SIG-M5 treated with dmso at 0.1 percent for 504 hours (cell line): ENCODE data around the gene PML.

ENCODE experiments used
- DNase-seq: peaks from one replicate; lab custom pipeline; 2025; ENCODE audit not compliant: unreplicated experiment; lab: John Stamatoyannopoulos, UW

The PML gene

DNA sequence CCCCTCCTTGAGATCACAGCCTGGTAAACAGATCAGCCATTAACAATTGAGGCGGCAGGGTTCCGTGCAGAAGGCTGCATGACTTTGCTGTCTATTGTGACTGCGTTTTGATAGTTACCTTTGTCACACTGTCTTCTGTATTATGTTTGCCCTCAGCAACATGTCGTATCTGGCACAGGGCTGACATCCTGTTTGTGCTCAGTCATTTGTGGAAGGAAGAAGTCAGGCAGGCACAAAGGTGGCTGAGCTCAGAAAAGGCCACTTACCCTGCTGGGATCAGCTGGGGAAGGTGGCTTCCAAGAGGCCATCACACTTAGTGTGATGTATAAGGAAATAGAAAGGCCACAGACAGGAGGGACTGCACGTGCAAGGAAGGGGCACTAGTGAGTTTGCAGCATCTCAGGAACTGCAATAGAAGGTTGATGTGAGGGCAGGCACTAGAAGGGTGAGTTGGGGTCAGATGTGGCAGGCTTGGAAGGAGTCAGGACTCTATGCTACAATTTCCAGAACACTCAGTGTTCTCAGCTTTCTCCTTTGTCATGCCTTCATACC, 13.4 kb downstream of the PML start:
- DNase-seq = no peak

DNA sequence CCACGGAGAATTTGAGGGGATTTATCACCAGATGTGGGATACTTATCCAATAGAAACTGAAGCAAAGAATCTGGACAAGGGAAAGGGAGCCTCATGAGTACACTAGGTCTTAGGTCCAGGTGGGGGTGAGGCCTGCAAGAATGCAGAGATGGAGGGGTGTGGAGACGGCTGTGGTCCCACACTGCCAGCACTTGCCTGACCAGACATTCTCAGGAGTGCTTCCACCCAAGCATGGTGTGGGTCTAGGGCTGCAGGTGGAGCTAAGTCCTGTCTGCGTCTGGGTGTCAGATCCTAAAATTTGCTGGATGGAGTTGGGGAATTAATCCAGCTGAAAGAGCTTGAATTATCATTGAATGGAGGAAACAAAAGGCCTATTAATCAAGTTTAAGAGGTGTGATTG, 14.4 kb downstream of the PML start:
- no peak for DNase-seq

DNA sequence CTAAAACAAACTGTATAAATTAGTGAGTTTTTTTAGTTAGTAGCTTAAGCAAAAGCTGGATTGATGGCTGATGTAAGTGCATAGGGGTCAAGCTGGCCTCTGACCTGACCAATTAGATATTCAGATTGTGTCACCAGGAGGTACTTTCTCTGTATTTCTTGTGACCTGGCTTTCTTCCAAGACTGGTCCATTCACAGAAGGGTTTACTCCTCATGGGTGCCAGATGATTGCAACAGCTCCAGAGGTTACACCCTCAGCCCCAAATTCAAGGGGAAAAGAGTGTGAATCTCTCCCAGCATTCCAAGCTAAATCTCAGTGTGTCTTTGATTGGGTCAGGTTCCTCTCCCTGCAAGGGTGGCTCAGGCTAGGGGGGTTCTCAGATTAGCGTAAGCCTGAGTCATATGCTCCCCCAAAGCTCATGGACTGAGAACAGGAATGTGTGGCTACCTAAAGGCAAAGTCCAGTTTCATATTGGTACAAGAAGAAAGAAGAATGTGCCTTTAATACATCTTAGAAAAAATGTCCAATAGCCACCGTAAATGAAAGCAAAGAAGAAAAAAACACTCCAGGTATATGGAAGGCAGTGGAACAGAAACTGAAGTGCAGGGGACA, 16.5 kb downstream of the PML start:
- no peak for DNase-seq

DNA sequence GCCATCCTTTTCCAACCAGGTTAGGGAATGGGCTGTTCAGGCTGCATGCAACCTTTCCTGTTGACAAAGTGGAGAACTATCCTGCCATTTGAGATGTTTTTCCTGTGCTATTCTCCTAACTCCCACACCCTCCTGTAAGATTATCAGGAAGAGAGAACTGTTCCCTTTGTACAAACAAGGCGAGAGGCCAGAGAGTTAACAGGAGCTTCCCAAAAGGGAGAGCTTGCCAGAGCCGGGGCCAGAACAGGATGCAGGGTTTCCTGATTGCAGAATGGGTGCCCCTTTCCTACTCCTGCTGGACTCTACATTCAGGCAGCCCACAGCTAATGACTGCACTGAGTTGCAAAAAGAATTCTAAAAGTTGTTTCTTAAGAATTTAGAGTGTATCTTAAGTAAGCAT, 17.1 kb downstream of the PML start:
- DNase-seq = no peak

DNA sequence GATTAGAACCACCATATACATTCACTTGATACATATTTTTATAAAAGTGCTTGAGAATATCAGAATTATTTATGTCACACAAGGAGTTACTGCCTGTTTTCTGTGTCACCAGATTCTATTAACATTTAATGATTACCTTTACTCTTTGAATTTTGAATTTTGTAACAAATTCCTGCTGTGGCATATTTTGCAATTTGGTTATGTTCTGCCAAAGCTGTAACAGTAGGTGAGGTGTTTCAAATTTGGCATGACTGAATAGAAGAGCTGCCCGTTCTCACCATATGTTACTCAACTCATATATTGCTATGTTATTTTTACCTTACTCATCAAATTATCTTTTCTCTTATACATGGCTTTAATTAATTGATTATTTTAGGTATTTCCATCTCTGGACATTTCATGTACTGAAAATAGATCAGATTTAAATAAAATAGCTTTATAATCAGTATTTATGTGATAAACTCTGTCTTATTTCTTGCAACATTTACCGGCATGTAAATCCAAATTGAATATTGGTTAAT, 18.9 kb downstream of the PML start:
- no peak for DNase-seq

DNA sequence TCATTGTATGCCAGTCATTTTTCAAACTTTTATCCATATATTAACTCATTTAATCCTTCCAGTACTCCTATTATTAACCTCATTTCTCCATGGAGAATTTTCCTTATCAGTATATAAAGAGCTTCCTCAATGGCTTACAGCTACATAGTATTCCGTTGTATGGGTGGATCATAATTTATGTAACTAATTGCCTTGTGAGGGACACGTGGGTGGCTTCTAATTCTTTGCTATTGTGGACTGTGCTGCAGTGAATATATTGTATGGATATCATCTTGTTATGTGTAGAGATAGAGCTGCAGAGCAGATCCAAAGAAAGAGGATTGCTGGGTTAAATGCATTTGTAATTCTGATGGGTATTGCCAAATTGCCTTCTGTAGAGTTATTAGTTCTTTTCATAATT, 25.2 kb downstream of the PML start:
- DNase-seq = no peak

DNA sequence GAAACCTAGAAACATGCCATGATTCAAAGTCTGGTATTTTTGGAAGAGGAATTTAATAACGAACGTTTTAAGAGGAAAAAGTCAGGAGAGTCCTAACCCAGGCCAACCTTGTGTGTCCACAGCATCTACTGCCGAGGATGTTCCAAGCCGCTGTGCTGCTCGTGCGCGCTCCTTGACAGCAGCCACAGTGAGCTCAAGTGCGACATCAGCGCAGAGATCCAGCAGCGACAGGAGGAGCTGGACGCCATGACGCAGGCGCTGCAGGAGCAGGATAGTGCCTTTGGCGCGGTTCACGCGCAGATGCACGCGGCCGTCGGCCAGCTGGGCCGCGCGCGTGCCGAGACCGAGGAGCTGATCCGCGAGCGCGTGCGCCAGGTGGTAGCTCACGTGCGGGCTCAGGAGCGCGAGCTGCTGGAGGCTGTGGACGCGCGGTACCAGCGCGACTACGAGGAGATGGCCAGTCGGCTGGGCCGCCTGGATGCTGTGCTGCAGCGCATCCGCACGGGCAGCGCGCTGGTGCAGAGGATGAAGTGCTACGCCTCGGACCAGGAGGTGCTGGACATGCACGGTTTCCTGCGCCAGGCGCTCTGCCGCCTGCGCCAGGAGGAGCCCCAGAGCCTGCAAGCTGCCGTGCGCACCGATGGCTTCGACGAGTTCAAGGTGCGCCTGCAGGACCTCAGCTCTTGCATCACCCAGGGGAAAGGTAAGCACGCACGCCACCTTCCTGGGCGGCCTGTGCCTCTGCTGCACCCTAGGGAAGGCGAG, 28.4 kb downstream of the PML start:
- no peak for DNase-seq

DNA sequence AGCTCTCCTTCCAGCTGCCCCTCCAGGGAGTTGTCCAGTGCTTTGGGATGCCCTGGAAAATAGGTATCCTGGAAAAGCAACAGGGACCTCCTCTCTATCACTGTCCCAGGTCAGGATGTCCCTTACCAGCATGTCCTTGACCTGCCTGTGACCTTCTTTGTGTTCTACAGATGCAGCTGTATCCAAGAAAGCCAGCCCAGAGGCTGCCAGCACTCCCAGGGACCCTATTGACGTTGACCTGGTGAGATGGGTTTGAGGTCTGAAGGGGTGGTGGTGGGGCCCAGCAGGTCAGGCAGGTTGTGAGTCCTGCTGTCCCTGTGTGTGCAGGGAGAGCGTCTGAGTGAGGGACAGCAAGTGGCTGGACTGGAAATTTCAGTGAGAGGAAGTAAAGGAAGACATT, 30.2 kb downstream of the PML start:
- DNase-seq = no peak

DNA sequence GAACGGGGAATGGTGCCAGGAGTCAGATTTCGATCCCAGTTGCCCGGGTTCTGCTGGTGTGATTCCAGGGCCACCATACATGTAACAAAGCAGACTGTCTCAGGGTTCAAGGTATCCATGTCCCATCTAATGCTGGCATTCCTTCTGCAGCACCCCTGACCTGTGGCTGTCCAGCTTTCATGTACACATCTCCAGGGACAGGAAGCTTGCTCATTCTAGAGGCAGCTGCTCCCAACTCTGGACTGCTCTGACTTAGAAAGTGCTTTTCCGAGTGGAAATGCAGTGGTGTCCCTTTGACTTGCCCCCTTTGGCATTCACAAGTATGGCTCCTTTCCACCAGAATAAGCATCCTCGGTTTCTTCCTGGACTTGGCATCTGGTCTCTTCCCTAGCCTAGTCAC, 30.9 kb downstream of the PML start:
- DNase-seq = no peak

DNA sequence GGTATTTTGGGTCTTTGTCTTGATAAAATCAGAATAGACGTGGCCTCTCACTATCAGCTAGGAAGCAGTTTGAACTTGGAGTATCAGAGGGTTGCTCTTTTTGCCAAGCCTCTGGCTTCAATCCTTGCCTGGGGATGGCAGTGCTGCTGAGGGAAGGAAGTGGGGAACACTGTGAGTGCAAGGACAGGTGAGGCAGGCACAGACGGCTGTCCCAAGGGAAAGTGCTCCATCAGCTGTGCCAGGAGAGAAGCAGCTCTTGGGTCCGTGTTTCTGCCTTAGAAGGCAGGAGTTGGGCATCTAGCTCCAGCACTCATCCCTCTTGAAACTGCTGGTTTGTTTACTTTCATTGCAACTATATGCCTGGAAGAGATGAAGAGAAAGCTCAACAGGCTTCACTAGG, 33.2 kb downstream of the PML start:
- no peak for DNase-seq

DNA sequence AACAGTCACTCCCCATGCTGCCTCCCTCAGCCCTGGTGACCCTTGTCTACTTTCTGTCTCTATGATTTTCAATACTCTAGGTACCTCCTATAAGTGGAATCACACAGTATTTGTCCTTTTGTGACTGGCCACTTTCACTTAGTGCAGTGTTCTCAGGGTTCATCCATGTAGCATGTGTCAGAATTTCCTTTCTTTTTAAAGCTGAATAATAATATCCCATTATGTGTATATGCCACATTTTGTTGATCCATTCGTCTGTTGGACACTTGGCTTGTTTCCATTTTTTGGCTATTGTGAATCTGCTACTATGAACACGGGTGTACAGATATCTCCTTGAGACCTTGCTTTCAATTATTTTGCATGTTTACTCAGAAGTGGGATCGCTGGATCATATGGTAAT, 34.1 kb downstream of the PML start:
- no peak for DNase-seq

DNA sequence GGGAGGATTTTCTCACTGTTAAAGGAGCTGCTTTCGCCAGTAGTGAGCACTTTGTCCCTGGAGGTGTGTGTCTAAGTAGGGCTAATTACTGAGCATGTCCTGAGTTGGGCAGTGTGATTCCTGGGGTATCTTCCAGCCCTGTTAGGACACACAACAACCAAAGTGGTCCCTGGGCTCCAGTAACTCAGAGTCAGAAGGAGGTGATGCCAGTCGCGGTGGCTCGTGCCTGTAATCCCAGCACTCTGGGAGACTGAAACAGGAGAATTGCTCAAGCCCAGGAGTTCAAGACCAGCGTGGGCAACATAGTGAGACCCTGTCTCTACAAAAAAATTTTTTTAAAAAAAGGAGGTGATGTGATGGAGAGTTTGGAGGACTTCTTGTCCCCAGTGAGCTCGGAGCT, 37.5 kb downstream of the PML start:
- no peak for DNase-seq

DNA sequence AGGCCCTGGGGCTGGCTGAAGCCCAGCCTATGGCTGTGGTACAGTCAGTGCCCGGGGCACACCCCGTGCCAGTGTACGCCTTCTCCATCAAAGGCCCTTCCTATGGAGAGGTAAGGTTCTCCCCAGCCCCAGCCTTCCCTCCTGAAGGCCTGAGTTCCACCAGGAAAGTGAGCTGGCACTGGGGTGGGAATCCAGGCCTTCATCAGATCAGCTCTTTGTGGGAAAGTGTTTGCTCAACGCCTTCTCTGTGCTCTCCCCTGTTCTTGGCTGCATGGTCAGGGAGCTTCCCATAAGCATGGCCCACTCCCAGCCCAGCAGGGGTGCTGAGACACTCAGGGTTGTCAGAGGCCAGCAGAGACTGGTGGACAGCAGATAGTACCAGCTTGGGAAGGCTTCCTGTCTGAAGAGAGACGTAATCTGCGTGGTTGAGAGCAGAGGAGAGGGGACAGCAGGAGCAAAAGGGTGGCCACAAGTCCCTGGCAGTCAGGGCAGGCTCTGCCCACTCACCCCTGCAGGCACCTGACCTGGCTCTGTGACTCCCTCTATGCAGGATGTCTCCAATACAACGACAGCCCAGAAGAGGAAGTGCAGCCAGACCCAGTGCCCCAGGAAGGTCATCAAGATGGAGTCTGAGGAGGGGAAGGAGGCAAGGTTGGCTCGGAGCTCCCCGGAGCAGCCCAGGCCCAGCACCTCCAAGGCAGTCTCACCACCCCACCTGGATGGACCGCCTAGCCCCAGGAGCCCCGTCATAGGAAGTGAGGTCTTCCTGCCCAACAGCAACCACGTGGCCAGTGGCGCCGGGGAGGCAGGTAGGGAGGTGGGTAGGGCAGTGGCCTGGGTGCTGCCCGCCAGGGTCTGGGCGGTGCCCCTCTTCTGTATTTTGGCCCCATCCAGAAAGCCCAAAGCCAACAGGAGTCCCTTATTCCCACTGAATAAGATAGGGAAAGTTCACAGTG, 38.4 kb downstream of the PML start:
- DNase-seq = no peak

DNA sequence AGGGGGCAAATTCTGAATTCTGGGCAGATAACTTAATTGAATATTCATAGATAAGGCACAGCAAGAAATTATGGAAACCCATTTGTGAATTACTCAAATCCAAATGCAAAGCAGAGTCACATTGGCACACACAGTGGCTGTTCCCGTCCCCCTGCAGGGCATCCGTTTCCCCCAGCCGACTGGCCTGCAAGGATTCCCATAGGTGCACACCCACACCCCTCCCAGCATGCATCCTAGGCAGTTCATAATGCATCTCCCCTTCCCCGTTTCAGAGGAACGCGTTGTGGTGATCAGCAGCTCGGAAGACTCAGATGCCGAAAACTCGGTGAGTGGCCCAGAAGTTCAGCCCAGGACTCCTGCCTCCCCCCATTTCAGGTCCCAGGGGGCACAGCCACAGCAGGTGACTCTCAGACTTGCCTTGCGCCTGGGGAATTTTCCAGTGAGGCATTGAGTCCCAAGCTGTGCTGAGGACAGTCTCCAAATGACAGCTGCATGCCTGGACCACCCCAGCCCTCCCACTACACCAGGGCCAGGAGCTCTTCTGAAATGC, 39.8 kb downstream of the PML start:
- no peak for DNase-seq

DNA sequence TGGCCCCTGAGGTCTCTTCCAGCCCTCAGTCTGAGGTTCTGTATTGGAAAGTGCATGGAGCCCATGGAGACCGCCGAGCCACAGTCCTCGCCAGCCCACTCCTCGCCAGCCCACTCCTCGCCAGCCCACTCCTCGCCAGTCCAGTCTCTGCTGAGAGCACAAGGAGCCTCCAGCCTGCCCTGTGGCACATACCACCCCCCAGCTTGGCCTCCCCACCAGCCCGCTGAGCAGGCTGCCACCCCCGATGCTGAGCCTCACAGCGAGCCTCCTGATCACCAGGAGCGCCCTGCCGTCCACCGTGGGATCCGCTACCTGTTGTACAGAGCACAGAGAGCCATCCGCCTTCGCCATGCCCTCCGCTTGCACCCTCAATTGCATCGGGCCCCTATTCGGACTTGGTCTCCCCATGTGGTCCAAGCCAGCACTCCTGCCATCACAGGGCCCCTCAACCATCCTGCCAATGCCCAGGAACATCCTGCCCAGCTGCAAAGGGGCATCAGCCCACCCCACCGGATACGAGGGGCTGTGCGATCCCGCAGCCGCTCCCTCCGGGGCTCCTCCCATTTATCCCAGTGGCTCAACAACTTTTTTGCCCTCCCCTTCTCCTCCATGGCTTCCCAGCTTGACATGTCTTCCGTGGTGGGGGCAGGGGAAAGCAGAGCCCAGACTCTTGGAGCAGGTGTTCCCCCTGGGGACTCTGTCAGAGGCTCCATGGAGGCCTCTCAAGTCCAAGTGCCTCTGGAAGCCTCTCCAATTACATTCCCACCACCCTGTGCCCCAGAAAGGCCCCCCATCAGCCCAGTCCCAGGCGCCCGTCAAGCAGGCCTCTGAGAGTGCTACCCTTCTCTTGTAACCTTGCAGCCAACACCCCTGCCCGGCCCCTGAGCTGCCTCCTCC, 40.9 kb downstream of the PML start:
- no peak for DNase-seq

DNA sequence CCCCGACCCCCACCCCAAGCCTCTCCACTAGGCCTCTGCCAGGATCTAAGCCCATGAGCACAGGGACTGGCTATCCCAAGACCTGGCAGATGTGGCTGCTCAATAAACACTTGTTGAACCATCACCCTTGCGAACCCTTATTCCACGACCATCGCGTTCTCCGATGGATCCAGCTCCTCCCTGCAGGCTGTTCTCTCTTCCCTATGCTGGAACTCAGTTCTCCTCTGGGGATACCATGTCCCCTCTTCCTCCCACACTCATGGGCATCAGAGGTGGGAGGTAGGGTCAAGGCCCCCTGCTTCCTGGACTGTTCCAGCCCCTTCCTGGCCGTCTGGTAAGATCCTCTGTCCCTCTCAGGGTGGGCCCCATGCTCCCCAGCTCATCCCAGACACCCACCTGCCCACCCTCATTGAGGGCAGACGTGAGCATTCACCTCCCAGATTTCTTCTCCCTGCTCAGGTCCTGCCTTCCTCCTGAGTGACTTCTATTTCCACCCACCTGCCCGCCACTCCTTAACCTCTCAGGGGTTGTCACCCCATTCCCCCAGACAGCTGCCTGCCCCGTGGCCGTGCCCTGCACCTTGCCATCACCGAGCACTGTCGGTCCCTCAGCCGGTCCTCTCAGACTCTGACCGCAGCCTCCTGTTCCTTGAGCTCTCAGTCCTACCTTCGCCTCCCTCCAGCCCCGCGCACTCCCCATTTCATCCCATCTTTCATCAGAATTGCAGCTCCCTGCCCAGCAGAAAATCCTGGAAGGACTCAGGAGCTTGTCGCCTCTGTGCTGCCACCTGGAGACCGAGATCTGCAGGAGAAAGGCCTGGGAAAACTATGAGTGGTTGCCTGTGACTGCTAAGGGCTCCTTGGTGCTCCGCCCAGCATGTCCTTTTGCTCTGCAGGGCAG, 42.0 kb downstream of the PML start:
- peak; percentile 28 for DNase-seq

DNA sequence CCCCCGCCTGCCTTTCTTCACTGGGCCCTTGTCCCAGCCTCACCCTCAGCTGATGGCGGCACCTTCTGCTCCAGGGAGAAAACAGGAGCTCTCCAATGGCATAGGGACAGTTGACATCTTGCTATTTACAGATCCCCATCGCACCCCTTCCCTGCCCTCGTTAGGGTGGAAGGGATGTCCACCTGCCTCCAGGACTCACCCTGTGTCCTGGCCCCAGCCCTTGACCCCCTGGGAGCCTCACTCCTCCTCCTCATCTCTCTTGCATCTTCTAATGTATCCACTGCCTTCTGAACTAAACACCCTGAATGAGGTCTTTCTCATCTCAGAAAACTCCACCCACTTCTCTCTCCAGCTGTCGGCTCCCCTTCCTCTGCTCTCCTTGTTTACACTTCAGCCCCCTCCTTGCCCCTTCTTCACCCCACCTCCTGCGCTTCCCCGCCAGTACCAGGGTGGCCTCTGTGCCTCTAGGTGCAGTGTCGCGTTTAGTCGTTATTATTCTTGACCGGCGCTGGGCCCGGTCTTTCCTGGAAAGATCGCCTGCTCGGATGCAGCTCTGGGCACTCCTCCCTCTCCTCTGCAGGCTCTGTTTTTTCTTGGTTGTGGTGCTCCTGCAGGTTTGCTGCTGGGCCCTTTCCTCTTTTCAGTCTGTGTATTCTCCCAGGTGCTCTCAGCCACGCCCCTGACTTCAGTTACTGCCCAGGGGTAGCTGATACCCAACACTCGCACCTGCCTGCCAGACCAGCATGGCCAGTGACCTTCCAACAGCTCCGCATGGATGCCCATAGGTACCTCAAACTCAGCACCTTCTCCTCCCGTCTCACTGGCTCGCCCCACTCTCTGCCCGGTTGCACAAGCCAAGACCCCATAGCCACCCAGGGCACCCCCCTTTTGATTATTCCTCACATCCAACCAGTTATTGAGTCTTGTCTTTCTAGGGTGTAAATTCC, 42.9 kb downstream of the PML start:
- no peak for DNase-seq
